HG03432 (cell line): Measurements from ENCODE around the gene OAT.
"Not testable (repeated sequence)": the region's sequence is repeated elsewhere in the genome, so short reads cannot be mapped to it uniquely, and the experiment has no call there.

Experiments
- ATAC-seq: cut with Tn5 transposase; IDR thresholded peaks from one replicate; pipeline ENCODE4 v1.9.1; 2021; ENCODE audit warnings: mild to moderate bottlenecking, moderate library complexity; ENCODE audit not compliant: unreplicated experiment

OAT gene

GRCh38 chr10:124447751-124448466, 29.2 kb upstream of the OAT start:
- ATAC-seq, result no peak

GRCh38 chr10:124446830-124447750, 28.4 kb upstream of the OAT start:
- no peak for ATAC-seq

- not testable (repeated sequence) for ATAC-seq
Measured at GRCh38 chr10:124441694-124442093, 23.0 kb upstream of the OAT start.

DNA sequence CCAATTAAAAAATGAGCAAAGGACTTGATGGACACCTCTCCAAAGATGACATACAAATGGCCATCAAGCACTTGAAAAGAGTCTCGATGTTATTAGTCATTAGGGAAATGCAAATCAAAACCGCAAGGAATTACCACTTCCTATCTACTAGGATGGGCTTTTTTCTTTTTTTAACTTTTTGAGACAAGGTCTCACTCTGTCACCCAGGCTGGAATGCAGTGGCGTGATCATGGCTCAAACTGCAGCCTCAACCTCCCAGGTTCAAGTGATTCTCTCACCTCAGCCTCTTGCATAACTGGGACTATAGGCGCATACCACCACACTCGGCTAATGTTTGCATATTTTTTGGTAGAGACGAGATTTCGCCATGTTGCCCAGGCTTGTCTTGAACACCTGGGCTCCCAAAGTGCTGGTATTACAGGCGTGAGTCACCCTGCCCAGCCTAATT, 17.5 kb upstream of the OAT start:
- ATAC-seq, result peak; percentile 92

GRCh38 chr10:124435683-124436082, 17.0 kb upstream of the OAT start:
- ATAC-seq, result not testable (repeated sequence)

- no peak for ATAC-seq
Measured at GRCh38 chr10:124433461-124433860, 14.7 kb upstream of the OAT start.

DNA sequence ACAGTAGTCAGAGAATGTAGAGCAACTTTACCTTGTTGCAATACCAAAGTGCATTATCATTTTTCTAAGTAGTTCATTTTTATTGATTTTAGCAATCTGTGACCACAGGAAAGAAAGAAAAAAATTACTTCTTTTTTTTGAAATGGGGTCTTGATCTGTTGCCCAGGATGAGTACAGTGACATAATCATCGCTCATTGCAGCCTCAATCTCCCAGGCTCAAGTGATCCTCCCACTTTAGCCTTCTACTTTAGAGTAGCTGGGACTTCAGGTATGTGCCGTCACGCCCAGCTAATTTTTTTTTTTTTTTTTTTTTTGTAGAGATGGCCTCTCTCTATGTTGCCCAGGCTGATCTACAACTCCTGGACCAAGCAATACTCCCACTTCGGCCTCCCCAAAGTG, 11.4 kb upstream of the OAT start:
- no peak for ATAC-seq

DNA sequence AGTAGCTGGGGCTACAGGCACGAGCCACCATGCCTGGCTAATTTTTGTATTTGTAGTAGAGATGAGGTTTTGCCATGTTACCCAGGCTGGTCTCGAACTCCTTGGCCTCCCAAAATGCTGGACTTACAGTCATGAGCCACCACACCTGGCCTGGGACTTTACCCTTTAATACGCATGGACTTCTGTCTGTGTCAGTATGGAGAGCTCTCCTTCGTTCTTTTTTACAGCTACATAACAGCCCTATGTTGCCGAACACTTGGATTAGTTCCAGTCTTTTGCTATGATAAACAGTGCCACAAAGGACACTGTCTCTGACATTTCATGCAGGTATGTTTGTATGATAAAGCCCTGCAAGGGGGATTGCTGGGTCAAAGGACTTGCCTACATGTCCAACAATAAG, 10.9 kb upstream of the OAT start:
- ATAC-seq, result no peak

- no peak for ATAC-seq
Measured at GRCh38 chr10:124428207-124428777, 9.6 kb upstream of the OAT start.

DNA sequence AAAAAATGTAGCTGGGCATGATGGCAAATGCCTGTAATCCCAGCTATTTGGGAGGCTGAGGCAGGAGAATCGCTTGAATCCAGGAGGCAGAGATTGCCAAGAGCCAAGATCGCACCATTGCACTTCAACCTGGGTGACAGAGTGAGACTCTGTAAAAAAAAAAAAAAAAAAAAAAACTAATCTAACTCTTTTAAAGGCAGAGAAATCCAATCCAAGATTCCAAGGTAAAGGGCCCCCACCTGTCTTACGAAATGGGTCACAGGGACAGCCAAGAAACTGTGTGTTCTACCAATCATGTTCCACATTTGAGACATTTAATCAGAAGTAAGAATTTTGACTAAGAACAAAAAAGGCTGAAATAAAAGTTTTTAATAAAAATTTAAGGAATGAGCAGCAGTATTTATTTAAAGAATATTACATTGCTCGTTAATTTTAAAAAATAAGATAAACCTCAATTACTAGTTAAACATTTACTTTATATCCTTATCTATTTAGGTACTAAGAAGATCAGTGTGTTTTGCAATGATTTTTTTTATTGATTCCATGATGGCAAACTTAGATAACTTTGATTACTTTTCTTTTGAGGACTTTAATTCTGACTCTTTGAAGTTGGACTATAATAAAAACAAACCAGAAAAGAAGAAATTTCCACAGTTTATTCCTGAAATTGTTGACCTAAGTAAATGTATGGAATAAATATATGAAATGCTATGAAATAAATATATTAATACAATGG, 6.7 kb upstream of the OAT start:
- no peak for ATAC-seq

DNA sequence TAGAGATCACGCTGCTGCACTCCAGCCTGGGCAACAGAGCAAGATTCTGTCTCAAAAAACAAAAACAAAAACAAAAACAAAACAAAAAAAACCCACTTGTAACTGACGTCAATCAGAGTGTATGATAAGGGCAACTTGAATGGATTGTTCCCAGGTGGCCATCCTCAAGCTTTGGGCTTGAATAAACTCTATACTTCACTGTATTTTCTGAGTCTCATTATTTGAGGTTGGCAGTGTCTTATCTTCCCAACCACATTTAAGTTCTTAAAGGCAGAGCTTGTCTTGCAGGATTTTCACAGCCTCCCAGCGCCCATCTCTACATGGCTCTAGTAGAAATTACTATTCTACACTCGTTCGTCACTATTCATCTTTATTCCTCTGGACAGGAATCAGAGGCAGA, 5.1 kb upstream of the OAT start:
- ATAC-seq, result no peak

DNA sequence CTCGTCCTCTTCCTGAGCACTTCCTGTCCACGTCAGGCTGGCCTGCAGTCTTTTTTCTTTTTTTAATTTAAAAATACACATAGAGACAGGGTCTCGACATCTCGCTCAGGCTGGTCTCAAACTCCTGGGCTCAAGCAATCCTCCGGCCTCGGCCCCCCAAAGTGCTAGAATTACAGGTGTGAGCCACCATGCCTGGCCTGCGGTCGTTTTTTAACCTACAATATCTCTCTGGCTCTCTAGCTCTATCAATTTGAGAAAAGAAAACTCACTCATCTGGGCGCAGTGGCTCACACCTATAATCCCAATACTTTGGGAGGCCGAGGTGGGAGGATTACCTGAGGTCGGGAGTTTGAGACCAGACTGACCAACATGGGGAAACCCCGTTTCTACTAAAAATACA, 4.0 kb upstream of the OAT start:
- ATAC-seq, result no peak

DNA sequence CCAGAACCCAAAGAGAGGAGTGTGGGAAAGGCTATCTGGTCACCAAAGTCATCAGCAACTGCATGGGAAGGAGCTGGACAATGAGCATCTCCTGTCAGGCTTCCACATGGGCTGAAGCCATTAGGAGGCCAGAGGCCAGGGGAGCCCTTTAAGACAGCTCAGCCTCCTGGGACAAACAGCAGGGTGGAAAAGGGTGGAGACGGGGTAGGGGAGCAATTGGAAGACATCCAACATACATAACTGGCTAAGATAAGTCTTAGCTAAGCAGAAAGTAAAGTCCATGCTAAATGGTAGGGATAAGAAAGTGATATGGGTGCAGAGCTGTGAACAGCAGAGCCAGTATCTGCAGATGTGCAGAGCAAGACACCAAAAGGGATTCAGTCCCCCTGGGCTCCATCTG, 1.5 kb upstream of the OAT start:
- ATAC-seq, result no peak

GRCh38 chr10:124419635-124420034, 912 bp upstream of the OAT start:
- no peak for ATAC-seq

GRCh38 chr10:124417895-124418725, 613 bp downstream of the OAT start:
- ATAC-seq, result peak; percentile 34

- no peak for ATAC-seq
Measured at GRCh38 chr10:124416733-124417132, 2.0 kb downstream of the OAT start.

DNA sequence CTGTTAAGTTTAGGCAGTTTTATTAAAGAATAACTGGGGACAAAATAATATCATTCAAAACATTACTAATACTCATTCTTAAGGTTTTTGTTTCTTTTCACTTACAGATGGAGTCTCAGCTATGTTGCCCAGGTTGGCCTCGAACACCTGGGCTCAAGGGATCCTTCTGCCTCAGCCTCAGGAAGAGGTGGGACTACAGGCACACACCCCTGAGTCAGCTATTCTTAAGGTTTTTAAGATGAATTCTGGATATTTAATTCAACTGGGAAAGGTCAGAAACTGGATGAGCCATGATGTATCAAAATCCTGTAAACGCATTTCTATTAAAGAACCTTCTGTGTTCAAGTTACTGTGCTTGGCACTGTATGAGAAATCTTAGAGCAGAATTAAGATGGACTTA, 3.5 kb downstream of the OAT start:
- ATAC-seq, result no peak

GRCh38 chr10:124414076-124414475, 4.6 kb downstream of the OAT start:
- ATAC-seq, result no peak

- no peak for ATAC-seq
Measured at GRCh38 chr10:124409696-124410095, 9.0 kb downstream of the OAT start.

DNA sequence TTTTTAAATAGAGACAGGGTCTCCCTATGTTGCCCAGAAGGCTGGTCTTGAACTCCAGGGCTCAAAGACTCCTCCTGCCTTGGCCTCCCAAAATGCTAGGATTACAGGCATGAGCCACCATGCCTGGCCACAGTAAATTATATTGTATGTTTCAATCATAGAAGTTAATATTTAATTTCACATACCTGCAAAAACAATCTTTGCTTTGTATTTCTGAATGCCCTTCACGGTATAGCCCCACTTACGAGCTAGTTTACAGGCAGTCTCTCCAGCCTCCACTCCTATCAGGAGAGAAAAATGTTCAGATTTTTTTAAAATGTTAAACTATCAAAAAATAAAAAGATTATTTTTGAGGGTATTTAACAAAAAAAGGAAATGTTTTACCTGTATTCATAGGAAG, 10.4 kb downstream of the OAT start:
- ATAC-seq, result no peak
